Activated CD4-positive, alpha-beta T cell treated with anti-CD3 and anti-CD28 coated beads for 36 hours (primary cell): Measurements from ENCODE around the gene U2AF1. TPM values are rescaled to one million over a fixed set of nuclear protein-coding genes. Genes with fewer than 3 reads are reported as not detected.
"Not testable (repeated sequence)": the region's sequence is repeated elsewhere in the genome, so short reads cannot be mapped to it uniquely, and the experiment has no call there.

Experiments
- ATAC-seq: fragments of 200-7000 bp; cut with Tn5 transposase; one replicate; pipeline ENCODE4 v1.10.0; 2021; ENCODE audit warnings: mild to moderate bottlenecking, moderate library complexity
- CTCF ChIA-PET: fragments of 350-600 bp; sonication (Branson Sonifier 250); formaldehyde crosslinking; loops from one replicate; lab custom pipeline; 2021; ENCODE audit warnings: antibody characterized with exemption; lab: Charles Lee
- POLR2A ChIA-PET: fragments of 350-600 bp; sonication (Branson Sonifier 250); formaldehyde crosslinking; loops from one replicate; lab custom pipeline; 2021; ENCODE audit warnings: antibody characterized with exemption, inconsistent platforms; lab: Charles Lee
- DNase-seq: peaks from one replicate; pipeline ENCODE4 v3.0.0-alpha.2; 2020
- H3K27ac Mint-ChIP-seq: one replicate; pipeline ENCODE4 v1.8.0; 2021; ENCODE audit warnings: mixed read lengths
- H3K27me3 Mint-ChIP-seq: one replicate; pipeline ENCODE4 v1.8.0; 2021; ENCODE audit warnings: mixed read lengths
- H3K36me3 Mint-ChIP-seq: one replicate; pipeline ENCODE4 v1.8.0; 2021; ENCODE audit warnings: low read depth, mixed read lengths
- H3K4me1 Mint-ChIP-seq: one replicate; pipeline ENCODE4 v1.8.0; 2021; ENCODE audit warnings: mixed read lengths
- H3K4me3 Mint-ChIP-seq: one replicate; pipeline ENCODE4 v1.8.0; 2021; ENCODE audit warnings: mild to moderate bottlenecking, moderate library complexity, mixed read lengths
- H3K9me3 Mint-ChIP-seq: one replicate; pipeline ENCODE4 v1.8.0; 2021; ENCODE audit warnings: low read depth, mixed read lengths
- intact Hi-C, 2 experiments: fragments of 100-400 bp; cut with DNase I in 1 of 2; cut with micrococcal nuclease in 1 of 2; formaldehyde crosslinking; loops; one replicate each; pipeline versions ENCODE4 v1.14.2 to v1.15.1; 2022 to 2024; cut with DNase I, micrococcal nuclease
- total RNA-seq, 2 experiments: library from RNA; stranded (reverse); gene quantifications; one replicate each; pipeline ENCODE4 v1.2.3, GENCODE V29; 2021

The U2AF1 gene, protein sequence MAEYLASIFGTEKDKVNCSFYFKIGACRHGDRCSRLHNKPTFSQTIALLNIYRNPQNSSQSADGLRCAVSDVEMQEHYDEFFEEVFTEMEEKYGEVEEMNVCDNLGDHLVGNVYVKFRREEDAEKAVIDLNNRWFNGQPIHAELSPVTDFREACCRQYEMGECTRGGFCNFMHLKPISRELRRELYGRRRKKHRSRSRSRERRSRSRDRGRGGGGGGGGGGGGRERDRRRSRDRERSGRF
- 100 to 1,000 TPM in 1 of 2 experiments, 1 to 10 TPM in 1; 5.3 to 199 TPM for total RNA-seq

DNA sequence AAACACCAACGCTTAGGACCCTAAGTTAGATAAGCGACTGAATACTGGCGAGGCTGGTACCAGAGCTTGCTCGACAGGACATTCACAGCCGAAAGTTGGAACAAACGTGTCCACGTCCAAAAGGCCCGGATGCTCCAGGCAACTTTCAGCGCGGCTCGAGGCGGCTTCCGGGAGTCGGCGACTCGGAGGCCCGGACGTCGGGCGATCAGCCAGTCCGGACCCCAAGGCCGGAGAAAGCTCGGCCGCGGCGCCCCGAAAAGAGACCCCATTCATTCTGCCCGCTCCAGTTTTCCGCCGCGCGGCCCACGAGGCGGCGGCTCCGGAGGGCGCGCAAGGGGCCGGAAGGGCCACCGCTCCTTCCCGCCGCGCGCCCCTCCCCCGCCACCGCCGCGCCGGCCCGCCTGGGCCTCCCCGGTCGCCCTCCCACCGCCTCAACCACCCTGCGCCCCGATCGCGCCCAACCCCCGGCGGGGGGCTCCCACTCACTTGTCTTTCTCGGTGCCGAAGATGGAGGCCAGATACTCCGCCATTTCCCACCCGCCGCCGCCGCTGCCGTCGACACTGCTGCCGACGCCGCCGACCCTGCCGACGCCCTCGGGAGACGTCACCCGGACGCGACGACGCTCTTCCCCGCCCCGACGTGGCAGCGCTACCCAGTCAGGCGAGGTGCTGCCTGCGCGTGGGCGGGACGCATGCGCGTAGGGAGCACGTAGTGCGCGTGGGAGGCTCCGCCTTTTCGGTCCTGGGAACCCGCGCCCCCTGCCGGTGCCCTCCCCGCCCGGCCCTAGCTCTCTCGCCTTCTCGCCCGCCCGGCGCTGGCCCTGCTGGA, at the start of gene U2AF1:
TSS of gene U2AF1 (minus strand) at position 606 of the 829 bp plus-strand sequence. CDS start at position 530, 76 bp downstream.
- H3K9me3 Mint-ChIP-seq, intact Hi-C loops, H3K27ac Mint-ChIP-seq, H3K36me3 Mint-ChIP-seq, H3K4me3 Mint-ChIP-seq, DNase-seq, POLR2A ChIA-PET, CTCF ChIA-PET, H3K27me3 Mint-ChIP-seq, H3K4me1 Mint-ChIP-seq: not testable (repeated sequence)
- peak; percentile 71 for ATAC-seq

DNA sequence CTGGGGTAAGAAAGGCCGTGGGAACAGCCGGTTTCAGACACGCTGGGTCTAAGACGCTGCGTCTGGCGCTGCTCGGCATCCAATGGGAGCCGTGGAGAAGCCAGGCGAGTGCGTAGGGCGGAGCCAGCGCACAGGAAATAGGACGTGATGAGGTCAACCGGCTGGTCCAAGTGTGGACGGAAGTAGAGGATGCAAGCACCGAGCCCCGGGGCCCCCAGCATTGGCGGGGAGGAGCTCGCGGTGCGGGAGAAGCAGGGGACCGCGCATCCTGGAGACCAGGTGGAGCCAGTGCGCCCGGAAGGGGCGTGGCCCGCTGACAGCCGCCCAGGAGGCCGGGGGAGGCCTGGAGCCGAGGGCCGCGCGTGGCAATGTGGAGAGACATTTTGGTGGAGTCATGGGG, 46.2 kb upstream of the U2AF1 start:
- H3K27ac Mint-ChIP-seq, H3K36me3 Mint-ChIP-seq, H3K9me3 Mint-ChIP-seq, CTCF ChIA-PET, ATAC-seq, H3K4me3 Mint-ChIP-seq, DNase-seq, H3K27me3 Mint-ChIP-seq, intact Hi-C loops, POLR2A ChIA-PET, H3K4me1 Mint-ChIP-seq: not testable (repeated sequence)

DNA sequence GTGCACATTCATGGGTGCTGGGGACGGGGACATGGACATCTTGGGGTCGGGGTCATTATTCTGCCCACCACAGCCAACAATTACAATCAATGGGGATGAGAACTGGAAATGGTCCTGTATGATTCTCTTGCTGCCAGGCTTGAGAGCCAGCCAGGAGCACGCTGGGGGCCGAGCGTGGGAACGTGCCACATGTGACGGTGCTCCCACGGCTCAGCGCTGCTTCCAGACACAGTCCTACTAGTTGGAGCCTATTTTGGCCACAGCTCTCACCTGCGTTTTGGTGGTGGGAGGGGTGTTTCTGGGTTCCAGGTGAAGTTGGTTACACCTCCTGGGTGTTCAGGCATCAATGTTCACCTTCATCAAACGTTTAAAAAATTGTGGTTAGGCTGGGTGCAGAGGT, 42.0 kb upstream of the U2AF1 start:
- H3K36me3 Mint-ChIP-seq, CTCF ChIA-PET, intact Hi-C loops, H3K4me3 Mint-ChIP-seq, H3K27me3 Mint-ChIP-seq, DNase-seq, H3K4me1 Mint-ChIP-seq, POLR2A ChIA-PET, ATAC-seq, H3K9me3 Mint-ChIP-seq, H3K27ac Mint-ChIP-seq: not testable (repeated sequence)

DNA sequence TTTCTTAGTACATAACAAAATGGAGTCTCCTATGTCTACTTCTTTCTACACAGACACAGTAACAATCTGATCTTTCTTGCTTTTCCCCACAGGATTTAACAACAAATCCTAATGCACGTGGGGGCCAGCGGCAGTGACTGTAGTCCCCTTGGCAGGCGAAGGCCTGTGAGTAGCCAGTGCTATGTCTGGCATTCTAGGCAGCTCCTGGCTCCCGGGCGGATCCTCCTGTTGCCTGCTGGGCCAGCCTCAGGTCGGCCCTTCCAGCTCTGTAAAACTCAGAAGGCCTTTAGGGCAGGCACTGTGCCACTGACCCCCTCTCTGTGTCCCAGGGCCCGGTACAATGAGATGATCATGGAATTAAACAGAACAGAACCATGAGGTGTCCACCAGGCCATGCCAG, 40.6 kb upstream of the U2AF1 start:
- CTCF ChIA-PET, H3K36me3 Mint-ChIP-seq, H3K27ac Mint-ChIP-seq, H3K4me1 Mint-ChIP-seq, ATAC-seq, H3K27me3 Mint-ChIP-seq, DNase-seq, POLR2A ChIA-PET, H3K4me3 Mint-ChIP-seq, H3K9me3 Mint-ChIP-seq, intact Hi-C loops: not testable (repeated sequence)

- H3K27me3 Mint-ChIP-seq, H3K4me3 Mint-ChIP-seq, H3K4me1 Mint-ChIP-seq, intact Hi-C loops, ATAC-seq, H3K9me3 Mint-ChIP-seq, H3K27ac Mint-ChIP-seq, POLR2A ChIA-PET, H3K36me3 Mint-ChIP-seq, DNase-seq, CTCF ChIA-PET: not testable (repeated sequence)
Observed at GRCh38 chr21:43146637-43147036, 39.3 kb upstream of the U2AF1 start.

DNA sequence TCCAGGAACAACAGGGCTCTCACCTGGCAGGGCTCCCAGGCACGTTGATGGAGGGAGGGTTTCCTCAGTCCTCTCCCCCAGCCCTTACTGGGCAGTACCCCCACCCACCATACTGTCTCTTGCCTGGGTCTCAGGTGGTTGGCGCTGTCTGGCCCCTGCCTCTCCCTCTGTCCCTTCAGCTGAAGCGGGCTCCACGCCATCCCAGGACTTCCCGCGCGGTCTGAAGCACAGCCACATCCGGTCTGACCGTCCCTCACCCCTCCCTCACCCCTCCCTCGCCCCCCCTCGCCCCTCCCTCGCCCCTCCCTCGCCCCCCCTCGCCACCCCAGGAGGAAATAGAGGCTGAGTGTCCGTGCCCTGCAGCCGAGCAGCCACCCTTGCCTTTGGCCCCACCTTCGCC, 34.0 kb upstream of the U2AF1 start:
- H3K27ac Mint-ChIP-seq, H3K4me1 Mint-ChIP-seq, intact Hi-C loops, H3K4me3 Mint-ChIP-seq, H3K27me3 Mint-ChIP-seq, ATAC-seq, DNase-seq, H3K36me3 Mint-ChIP-seq, POLR2A ChIA-PET, H3K9me3 Mint-ChIP-seq, CTCF ChIA-PET: not testable (repeated sequence)

DNA sequence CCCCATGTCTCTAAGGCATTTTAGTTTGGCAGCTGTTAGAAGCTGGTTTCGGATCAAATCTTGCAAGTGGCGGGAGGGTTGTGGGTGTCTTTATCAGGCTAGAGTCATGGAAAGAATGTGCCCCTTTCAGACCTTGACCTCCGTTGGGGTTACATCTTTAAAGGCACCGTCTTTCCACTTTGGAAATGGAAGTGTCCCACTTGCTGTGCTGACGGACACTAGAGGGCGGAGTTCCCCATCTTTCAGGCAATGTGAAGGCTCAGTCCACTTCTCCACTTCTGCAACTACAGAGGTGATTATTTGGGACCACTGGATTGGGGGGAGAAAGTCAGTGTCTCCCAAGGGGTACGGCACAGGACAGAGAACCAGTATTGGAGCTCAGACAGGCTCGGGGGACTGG, 31.6 kb upstream of the U2AF1 start:
- H3K36me3 Mint-ChIP-seq, CTCF ChIA-PET, H3K27me3 Mint-ChIP-seq, H3K4me1 Mint-ChIP-seq, H3K4me3 Mint-ChIP-seq, intact Hi-C loops, DNase-seq, POLR2A ChIA-PET, H3K9me3 Mint-ChIP-seq, H3K27ac Mint-ChIP-seq: not testable (repeated sequence)
- ATAC-seq: peak; percentile 49

DNA sequence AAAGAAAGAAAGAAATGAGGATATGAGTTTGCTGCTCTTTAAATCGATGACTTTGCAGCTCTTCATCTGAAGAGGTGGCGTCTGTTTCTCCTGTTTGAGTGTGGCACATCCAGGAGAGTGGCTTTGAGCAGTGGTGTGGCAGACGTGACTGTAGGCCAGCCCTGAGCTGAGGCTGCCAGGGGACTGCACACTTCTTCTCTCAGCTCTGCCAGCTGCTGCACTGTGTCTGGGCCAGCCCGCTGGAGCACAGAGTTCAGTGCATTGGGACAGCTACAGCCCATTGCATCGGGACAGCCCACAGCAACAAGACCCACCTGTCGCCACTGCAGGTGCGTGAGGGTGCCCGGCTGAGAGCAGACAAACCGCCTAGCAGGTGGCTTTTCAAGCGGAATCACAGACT, 27.1 kb upstream of the U2AF1 start:
- ATAC-seq, POLR2A ChIA-PET, CTCF ChIA-PET, intact Hi-C loops, H3K36me3 Mint-ChIP-seq, H3K9me3 Mint-ChIP-seq, H3K27ac Mint-ChIP-seq, H3K4me1 Mint-ChIP-seq, DNase-seq, H3K4me3 Mint-ChIP-seq, H3K27me3 Mint-ChIP-seq: not testable (repeated sequence)

- H3K27me3 Mint-ChIP-seq, POLR2A ChIA-PET, ATAC-seq, H3K4me3 Mint-ChIP-seq, H3K27ac Mint-ChIP-seq, H3K36me3 Mint-ChIP-seq, H3K4me1 Mint-ChIP-seq, H3K9me3 Mint-ChIP-seq, intact Hi-C loops, CTCF ChIA-PET, DNase-seq: not testable (repeated sequence)
Observed at GRCh38 chr21:43130094-43130493, 22.7 kb upstream of the U2AF1 start.

- ATAC-seq, CTCF ChIA-PET, H3K4me1 Mint-ChIP-seq, H3K27me3 Mint-ChIP-seq, H3K9me3 Mint-ChIP-seq, H3K4me3 Mint-ChIP-seq, POLR2A ChIA-PET, DNase-seq, H3K36me3 Mint-ChIP-seq, H3K27ac Mint-ChIP-seq, intact Hi-C loops: not testable (repeated sequence)
Observed at GRCh38 chr21:43115956-43116355, 8.6 kb upstream of the U2AF1 start.

DNA sequence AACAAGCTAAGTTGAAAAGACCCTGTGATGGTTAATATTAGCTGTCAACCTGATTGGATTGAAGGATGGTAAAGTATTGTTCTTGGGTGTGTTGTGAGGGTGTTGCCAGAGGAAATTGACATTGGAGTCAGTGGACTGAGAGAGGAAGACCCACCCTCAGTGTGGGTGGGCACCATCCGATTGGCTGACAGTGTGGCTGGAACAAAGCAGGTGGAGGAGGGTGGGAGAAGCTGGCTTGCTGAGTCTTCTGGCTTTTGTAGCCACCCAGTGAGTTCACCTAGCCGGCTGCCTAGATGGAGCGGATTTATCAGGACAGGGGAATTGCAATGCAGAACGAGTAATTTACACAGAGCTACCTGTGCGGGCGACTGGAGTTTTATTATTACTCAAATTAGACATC, 7.1 kb upstream of the U2AF1 start:
- intact Hi-C loops, H3K4me3 Mint-ChIP-seq, DNase-seq, H3K4me1 Mint-ChIP-seq, CTCF ChIA-PET, H3K36me3 Mint-ChIP-seq, H3K27me3 Mint-ChIP-seq, POLR2A ChIA-PET, H3K9me3 Mint-ChIP-seq, H3K27ac Mint-ChIP-seq, ATAC-seq: not testable (repeated sequence)

DNA sequence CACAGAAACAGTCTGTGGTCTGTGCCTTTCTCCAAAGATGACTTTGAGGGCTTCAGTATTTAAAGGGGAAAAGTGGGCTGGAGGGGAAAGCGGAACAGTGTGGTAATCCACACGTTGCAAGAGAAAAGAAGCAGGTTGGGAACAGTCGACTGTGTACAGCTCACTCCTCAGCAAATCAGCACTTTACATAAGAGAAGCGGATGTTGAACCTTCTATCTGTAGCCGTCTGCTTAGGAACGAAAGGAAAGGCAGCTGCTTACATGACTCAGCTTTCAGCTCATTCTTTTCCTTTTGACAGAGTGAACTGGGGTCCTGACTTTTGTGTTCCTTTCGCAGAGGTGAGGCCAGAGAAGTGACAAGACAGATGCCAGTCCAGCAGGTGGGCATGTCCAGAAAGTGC, 1.6 kb upstream of the U2AF1 start:
- ATAC-seq: peak; percentile 75
- not testable (repeated sequence) for DNase-seq

More for the DNA sequence above, 1.6 kb upstream of the U2AF1 start:
- H3K36me3 Mint-ChIP-seq, H3K27ac Mint-ChIP-seq, H3K4me1 Mint-ChIP-seq, CTCF ChIA-PET, H3K27me3 Mint-ChIP-seq, POLR2A ChIA-PET, intact Hi-C loops, H3K4me3 Mint-ChIP-seq, H3K9me3 Mint-ChIP-seq: not testable (repeated sequence)
